ENCODE measurements around the gene PANX2.

GRCh38 chr22:50144005-50144614 is 26.4 kb upstream of the PANX2 start:
- TF ChIP-seq POLR2A (IDR thresholded peaks at IDR 0.05) (no peak), CTCF (IDR thresholded peaks at IDR 0.05) (no peak), POLR2AphosphoS5 (IDR thresholded peaks at IDR 0.05) (no peak)

Measured in breast epithelium (tissue), 3 donors.